ENCODE results near the gene TXLNG.
"Not testable (repeated sequence)": the region's sequence is repeated elsewhere in the genome, so short reads cannot be mapped to it uniquely, and the experiment has no call there.

DNA sequence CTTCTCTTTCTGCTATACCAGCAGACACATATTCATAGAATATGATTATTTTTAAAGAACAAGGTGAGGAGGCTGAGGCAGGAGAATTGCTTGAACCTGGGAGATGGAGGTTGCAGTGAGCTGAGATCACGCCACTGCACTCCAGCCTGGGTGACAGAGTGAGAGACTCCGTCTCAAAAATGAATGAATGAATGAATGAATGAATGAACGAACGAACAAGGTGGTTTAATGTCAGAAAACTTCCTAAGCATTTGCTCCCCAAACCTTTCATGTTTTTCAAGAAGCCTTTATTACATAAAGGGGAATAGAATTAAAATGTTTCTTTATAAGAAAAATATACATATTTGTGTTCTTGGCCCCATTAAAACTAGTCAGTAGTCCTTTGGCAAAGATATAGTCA, 24.8 kb upstream of the TXLNG start:
- TF ChIP-seq CTCF (conservative IDR thresholded peaks at IDR 0.05; ENCODE audit: low read depth, low read length); RFX5 (IDR thresholded peaks at IDR 0.05; ENCODE audit: low read depth, low read length); BHLHE40 (IDR thresholded peaks at IDR 0.05; ENCODE audit: low read depth, low read length); SMC3 (IDR thresholded peaks at IDR 0.05; ENCODE audit: low read depth, low read length); POLR2A (IDR thresholded peaks at IDR 0.05; ENCODE audit: low read depth, low read length); CEBPB (IDR thresholded peaks at IDR 0.05; ENCODE audit: low read depth, low read length); RAD21 (IDR thresholded peaks at IDR 0.05; ENCODE audit: low read length): not testable (repeated sequence)

Data from IMR-90 (cell line).